ENCODE data around the gene FBH1. TPM values are rescaled to one million over a fixed set of nuclear protein-coding genes. Genes with fewer than 3 reads are reported as not detected.

The FBH1 gene
- total RNA-seq, 1 donor from 2014 or later, result 71.5 TPM

- H3K79me2 ChIP-seq (ENCODE audit: insufficient read depth, low read length), result peaks cover 93% of the 10 kb centered on the region
- no peak overlapping the region for H3K9ac ChIP-seq (ENCODE audit: low read length)
- peaks cover 5% of the 10 kb centered on the region for H3K36me3 Mint-ChIP-seq (ENCODE audit: low read depth, unreplicated experiment)
- H3K36me3 ChIP-seq (ENCODE audit: insufficient read depth, low read length), result peaks cover 21% of the 10 kb centered on the region
- no peaks in the 10 kb centered on the region for H3K9me3 Mint-ChIP-seq (ENCODE audit: unreplicated experiment)
- no peak overlapping the region for H3K4me2 ChIP-seq (ENCODE audit: low read length)
- no peak overlapping the region for H2AFZ ChIP-seq (ENCODE audit: low read depth, low read length)
- peaks cover 7% of the 10 kb centered on the region for H3K4me1 ChIP-seq (ENCODE audit: insufficient read depth, low read length)
- no peak overlapping the region for H3K27ac ChIP-seq (ENCODE audit: low read depth, low read length)
- TF ChIP-seq, protein P1, sequence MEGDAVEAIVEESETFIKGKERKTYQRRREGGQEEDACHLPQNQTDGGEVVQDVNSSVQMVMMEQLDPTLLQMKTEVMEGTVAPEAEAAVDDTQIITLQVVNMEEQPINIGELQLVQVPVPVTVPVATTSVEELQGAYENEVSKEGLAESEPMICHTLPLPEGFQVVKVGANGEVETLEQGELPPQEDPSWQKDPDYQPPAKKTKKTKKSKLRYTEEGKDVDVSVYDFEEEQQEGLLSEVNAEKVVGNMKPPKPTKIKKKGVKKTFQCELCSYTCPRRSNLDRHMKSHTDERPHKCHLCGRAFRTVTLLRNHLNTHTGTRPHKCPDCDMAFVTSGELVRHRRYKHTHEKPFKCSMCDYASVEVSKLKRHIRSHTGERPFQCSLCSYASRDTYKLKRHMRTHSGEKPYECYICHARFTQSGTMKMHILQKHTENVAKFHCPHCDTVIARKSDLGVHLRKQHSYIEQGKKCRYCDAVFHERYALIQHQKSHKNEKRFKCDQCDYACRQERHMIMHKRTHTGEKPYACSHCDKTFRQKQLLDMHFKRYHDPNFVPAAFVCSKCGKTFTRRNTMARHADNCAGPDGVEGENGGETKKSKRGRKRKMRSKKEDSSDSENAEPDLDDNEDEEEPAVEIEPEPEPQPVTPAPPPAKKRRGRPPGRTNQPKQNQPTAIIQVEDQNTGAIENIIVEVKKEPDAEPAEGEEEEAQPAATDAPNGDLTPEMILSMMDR (IDR thresholded peaks at IDR 0.05; ENCODE audit: insufficient read depth, low read depth, low read length), result no peak
- no peak for TF ChIP-seq EZH2 (IDR thresholded peaks at IDR 0.05; ENCODE audit: insufficient read depth, low read length)
- DNase-seq (ENCODE audit: low read depth) (no peak), FAIRE-seq (no peak)
- H3K4me1 Mint-ChIP-seq (ENCODE audit: low read depth, unreplicated experiment), result peaks cover 13% of the 10 kb centered on the region
- H3K27me3 Mint-ChIP-seq (ENCODE audit: low read depth, unreplicated experiment), result no peaks in the 10 kb centered on the region
- H3K27me3 ChIP-seq (ENCODE audit: insufficient read depth, low read length), result no peaks in the 10 kb centered on the region
- H4K20me1 ChIP-seq (ENCODE audit: insufficient read depth, low read length), result peaks cover 79% of the 10 kb centered on the region
- H3K4me3 Mint-ChIP-seq (ENCODE audit: unreplicated experiment), result no peak overlapping the region
- no peak overlapping the region for H3K27ac Mint-ChIP-seq (ENCODE audit: unreplicated experiment)
- H3K4me3 ChIP-seq (ENCODE audit: insufficient read depth, low read depth, low read length), result no peak overlapping the region
- H3K9me3 ChIP-seq (ENCODE audit: insufficient read depth, low read depth, low read length), result no peaks in the 10 kb centered on the region
Observed at GRCh38 chr10:5896208-5897052, 6.4 kb downstream of the FBH1 start.

- Mint-ChIP-seq H3K9me3 (ENCODE audit: unreplicated experiment) (no peaks in the 10 kb centered on the region), H3K27me3 (ENCODE audit: low read depth, unreplicated experiment) (no peaks in the 10 kb centered on the region), H3K4me1 (ENCODE audit: low read depth, unreplicated experiment) (peaks cover 11% of the 10 kb centered on the region), H3K27ac (ENCODE audit: unreplicated experiment) (no peak overlapping the region), H3K36me3 (ENCODE audit: low read depth, unreplicated experiment) (peaks cover 5% of the 10 kb centered on the region), H3K4me3 (ENCODE audit: unreplicated experiment) (no peak overlapping the region)
- peaks cover 77% of the 10 kb centered on the region for H4K20me1 ChIP-seq (ENCODE audit: insufficient read depth, low read length)
- H3K9ac ChIP-seq (ENCODE audit: low read length), result no peak overlapping the region
- H3K4me2 ChIP-seq (ENCODE audit: low read length), result no peak overlapping the region
- DNase-seq (ENCODE audit: low read depth), result no peak
- H3K27ac ChIP-seq (ENCODE audit: low read depth, low read length), result no peak overlapping the region
- FAIRE-seq, result no peak
- peaks cover 92% of the 10 kb centered on the region for H3K79me2 ChIP-seq (ENCODE audit: insufficient read depth, low read length)
- H2AFZ ChIP-seq (ENCODE audit: low read depth, low read length), result no peak overlapping the region
- H3K9me3 ChIP-seq (ENCODE audit: insufficient read depth, low read depth, low read length), result no peaks in the 10 kb centered on the region
- H3K36me3 ChIP-seq (ENCODE audit: insufficient read depth, low read length), result peaks cover 21% of the 10 kb centered on the region
- TF ChIP-seq, protein P1 (IDR thresholded peaks at IDR 0.05; ENCODE audit: insufficient read depth, low read depth, low read length), result no peak
- no peak for TF ChIP-seq EZH2 (IDR thresholded peaks at IDR 0.05; ENCODE audit: insufficient read depth, low read length)
- H3K4me3 ChIP-seq (ENCODE audit: insufficient read depth, low read depth, low read length), result no peak overlapping the region
- no peaks in the 10 kb centered on the region for H3K27me3 ChIP-seq (ENCODE audit: insufficient read depth, low read length)
- peaks cover 4% of the 10 kb centered on the region for H3K4me1 ChIP-seq (ENCODE audit: insufficient read depth, low read length)
Observed at GRCh38 chr10:5897053-5897340, 7.0 kb downstream of the FBH1 start.

GRCh38 chr10:5897504-5897903, 7.5 kb downstream of the FBH1 start:
- Histone ChIP-seq H3K36me3 (ENCODE audit: insufficient read depth, low read length) (peaks cover 21% of the 10 kb centered on the region), H3K9ac (ENCODE audit: low read length) (no peak overlapping the region), H3K4me3 (ENCODE audit: insufficient read depth, low read depth, low read length) (no peak overlapping the region), H3K9me3 (ENCODE audit: insufficient read depth, low read depth, low read length) (no peaks in the 10 kb centered on the region), H3K79me2 (ENCODE audit: insufficient read depth, low read length) (peaks cover 92% of the 10 kb centered on the region), H2AFZ (ENCODE audit: low read depth, low read length) (no peak overlapping the region), H3K4me2 (ENCODE audit: low read length) (no peak overlapping the region), H3K4me1 (ENCODE audit: insufficient read depth, low read length) (no peaks in the 10 kb centered on the region), H4K20me1 (ENCODE audit: insufficient read depth, low read length) (peaks cover 73% of the 10 kb centered on the region), H3K27ac (ENCODE audit: low read depth, low read length) (no peak overlapping the region), H3K27me3 (ENCODE audit: insufficient read depth, low read length) (no peaks in the 10 kb centered on the region)
- Mint-ChIP-seq H3K27ac (ENCODE audit: unreplicated experiment) (no peak overlapping the region), H3K4me3 (ENCODE audit: unreplicated experiment) (no peak overlapping the region), H3K27me3 (ENCODE audit: low read depth, unreplicated experiment) (no peaks in the 10 kb centered on the region), H3K4me1 (ENCODE audit: low read depth, unreplicated experiment) (peaks cover 7% of the 10 kb centered on the region), H3K36me3 (ENCODE audit: low read depth, unreplicated experiment) (peaks cover 6% of the 10 kb centered on the region), H3K9me3 (ENCODE audit: unreplicated experiment) (no peaks in the 10 kb centered on the region)
- DNase-seq (ENCODE audit: low read depth), result no peak
- FAIRE-seq, result no peak
- TF ChIP-seq, protein P1 (IDR thresholded peaks at IDR 0.05; ENCODE audit: insufficient read depth, low read depth, low read length), result no peak
- TF ChIP-seq EZH2 (IDR thresholded peaks at IDR 0.05; ENCODE audit: insufficient read depth, low read length), result no peak
